Endothelial cell of umbilical vein (primary cell): Measurements from ENCODE around the gene PTTG1IP.

Experiments used
- CTCF ChIP-seq, 2 donors: IDR thresholded peaks; 1 replicate in 1 of 2; 2 replicates in 1 of 2; pipeline ENCODE4 v1.5.1; 2011; ENCODE audit warnings: low read length in 2 of 2, mild to moderate bottlenecking in 2 of 2, moderate library complexity in 2 of 2, control low read depth in 1 of 2, inconsistent platforms in 1 of 2, low read depth in 1 of 2; ENCODE audit not compliant: insufficient read depth in 1 of 2; ENCODE audit errors: extremely low read depth in 1 of 2
- EZH2 ChIP-seq: IDR thresholded peaks from 2 replicates; pipeline ENCODE4 v1.6.1; 2012; ENCODE audit warnings: borderline replicate concordance, low read depth, mild to moderate bottlenecking, moderate library complexity, low read length, inconsistent platforms; ENCODE audit not compliant: severe bottlenecking
- FOS ChIP-seq: IDR thresholded peaks from 2 replicates; pipeline ENCODE4 v1.6.1; 2011; ENCODE audit warnings: mild to moderate bottlenecking, low read length, moderate library complexity, borderline replicate concordance; ENCODE audit not compliant: insufficient read depth
- GATA2 ChIP-seq: IDR thresholded peaks from 2 replicates; pipeline ENCODE4 v1.7.0; 2011; ENCODE audit warnings: low read depth, mild to moderate bottlenecking, moderate library complexity, mixed read lengths, low read length; ENCODE audit not compliant: insufficient read length, insufficient read depth
- JUN ChIP-seq: IDR thresholded peaks from 2 replicates; pipeline ENCODE4 v1.6.1; 2011; ENCODE audit warnings: borderline replicate concordance, low read depth; ENCODE audit not compliant: insufficient read length, insufficient read depth
- MAX ChIP-seq: IDR thresholded peaks from 2 replicates; pipeline ENCODE4 v1.6.1; 2011; ENCODE audit not compliant: insufficient read depth, insufficient read length
- POLR2A ChIP-seq: IDR thresholded peaks from 2 replicates; pipeline ENCODE4 v1.6.1; 2012; ENCODE audit warnings: low read depth, mild to moderate bottlenecking, control low read depth, low read length
- POLR2AphosphoS5 ChIP-seq: IDR thresholded peaks from 2 replicates; pipeline ENCODE4 v1.6.1; 2012; ENCODE audit warnings: low read depth, mild to moderate bottlenecking, control low read depth, low read length, moderate library complexity; ENCODE audit not compliant: insufficient read depth

GRCh38 chr21:44890961-44891541 lies 17.6 kb upstream of the PTTG1IP start:
- TF ChIP-seq POLR2A, result no peak
- TF ChIP-seq MAX, result no peak
- no peak for TF ChIP-seq CTCF (IDR thresholded peaks at IDR 0.05; ENCODE audit: extremely low read depth in 1 of 2, insufficient read depth in 1 of 2, low read depth in 1 of 2, low read length in 2 of 2)
- TF ChIP-seq EZH2, result no peak
- no peak for TF ChIP-seq FOS
- TF ChIP-seq JUN, result no peak
- TF ChIP-seq POLR2AphosphoS5, result no peak
- no peak for TF ChIP-seq GATA2
